K562 (cell line): ENCODE measurements around the gene SLC4A2. TPM values are rescaled to one million over a fixed set of nuclear protein-coding genes. Genes with fewer than 3 reads are reported as not detected.

Experiments used
- polyA plus RNA-seq, 8 experiments: library from polyadenylated mRNA; depleted of rRNA in 4 of 8; stranded (reverse) in 5 of 8; unstranded in 3 of 8; fragments of >200 nt; fragmentation: Nextera tagmentation in 2 of 8; fragmentation: Illumina TruSeq in 1 of 8; extraction: Ambion mirVana in 2 of 8; extraction: Trizol in 1 of 8; gene quantifications; 2 replicates each; pipeline versions ENCODE4 v1.2.1 to v1.2.3, GENCODE V29; 2011 to 2014; ENCODE audit warnings: inconsistent platforms in 1 of 8, missing spikeins in 1 of 8
- total RNA-seq, 7 experiments: library from RNA; depleted of rRNA in 6 of 7; stranded (reverse); fragments of >200 nt in 6 of 7; fragmentation: Illumina TruSeq in 2 of 7; extraction: Trizol in 2 of 7; gene quantifications; 2 replicates each; pipeline versions ENCODE4 v1.2.1 to v1.2.3, GENCODE V29; 2011 to 2021; ENCODE audit warnings: low replicate concordance in 1 of 7
- TF ChIP-seq, protein P1 (sequence below): fragments of 450-650 bp; formaldehyde crosslinking; IDR thresholded peaks from 2 replicates; pipeline ENCODE4 v1.4.0; 2020; ENCODE audit warnings: mild to moderate bottlenecking, moderate library complexity
- TF ChIP-seq, protein P2 (sequence below): fragments of 250-450 bp; sonication (Bioruptor Pico); IDR thresholded peaks from 2 replicates; pipeline ENCODE4 v1.4.0; 2020

Gene SLC4A2
- total and polyA plus RNA-seq, 9 of the 15 experiments (the other 6 are each of a cell fraction or from before 2014, with no cell fraction given) = 11.4 to 375 (median 130) TPM

DNA sequence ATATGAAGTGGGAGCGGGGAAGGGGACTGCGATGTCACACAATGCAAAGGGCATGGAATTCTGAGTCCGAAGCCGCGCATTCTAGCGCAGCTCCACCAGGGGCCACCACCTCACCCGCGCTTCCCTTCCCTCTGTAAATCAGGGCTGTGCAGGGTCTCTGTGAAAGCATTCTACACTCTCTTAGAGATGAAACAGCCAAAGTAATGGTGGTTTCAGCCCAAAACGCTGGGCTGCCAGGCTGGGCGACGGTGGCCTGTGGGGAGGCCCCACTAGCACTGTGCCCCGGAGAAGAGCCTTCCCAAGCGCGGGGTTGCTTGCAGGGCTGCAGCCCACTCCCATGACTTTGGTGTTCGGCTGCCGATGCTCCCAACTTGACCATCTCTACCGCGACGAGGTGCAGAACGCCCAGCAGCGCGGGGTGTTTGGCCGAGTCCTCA lies 46.5 kb upstream of the SLC4A2 start (continued):
- TF ChIP-seq, protein P1, sequence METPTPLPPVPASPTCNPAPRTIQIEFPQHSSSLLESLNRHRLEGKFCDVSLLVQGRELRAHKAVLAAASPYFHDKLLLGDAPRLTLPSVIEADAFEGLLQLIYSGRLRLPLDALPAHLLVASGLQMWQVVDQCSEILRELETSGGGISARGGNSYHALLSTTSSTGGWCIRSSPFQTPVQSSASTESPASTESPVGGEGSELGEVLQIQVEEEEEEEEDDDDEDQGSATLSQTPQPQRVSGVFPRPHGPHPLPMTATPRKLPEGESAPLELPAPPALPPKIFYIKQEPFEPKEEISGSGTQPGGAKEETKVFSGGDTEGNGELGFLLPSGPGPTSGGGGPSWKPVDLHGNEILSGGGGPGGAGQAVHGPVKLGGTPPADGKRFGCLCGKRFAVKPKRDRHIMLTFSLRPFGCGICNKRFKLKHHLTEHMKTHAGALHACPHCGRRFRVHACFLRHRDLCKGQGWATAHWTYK (CRISPR knock-in tag) = no peak
- TF ChIP-seq, protein P2, sequence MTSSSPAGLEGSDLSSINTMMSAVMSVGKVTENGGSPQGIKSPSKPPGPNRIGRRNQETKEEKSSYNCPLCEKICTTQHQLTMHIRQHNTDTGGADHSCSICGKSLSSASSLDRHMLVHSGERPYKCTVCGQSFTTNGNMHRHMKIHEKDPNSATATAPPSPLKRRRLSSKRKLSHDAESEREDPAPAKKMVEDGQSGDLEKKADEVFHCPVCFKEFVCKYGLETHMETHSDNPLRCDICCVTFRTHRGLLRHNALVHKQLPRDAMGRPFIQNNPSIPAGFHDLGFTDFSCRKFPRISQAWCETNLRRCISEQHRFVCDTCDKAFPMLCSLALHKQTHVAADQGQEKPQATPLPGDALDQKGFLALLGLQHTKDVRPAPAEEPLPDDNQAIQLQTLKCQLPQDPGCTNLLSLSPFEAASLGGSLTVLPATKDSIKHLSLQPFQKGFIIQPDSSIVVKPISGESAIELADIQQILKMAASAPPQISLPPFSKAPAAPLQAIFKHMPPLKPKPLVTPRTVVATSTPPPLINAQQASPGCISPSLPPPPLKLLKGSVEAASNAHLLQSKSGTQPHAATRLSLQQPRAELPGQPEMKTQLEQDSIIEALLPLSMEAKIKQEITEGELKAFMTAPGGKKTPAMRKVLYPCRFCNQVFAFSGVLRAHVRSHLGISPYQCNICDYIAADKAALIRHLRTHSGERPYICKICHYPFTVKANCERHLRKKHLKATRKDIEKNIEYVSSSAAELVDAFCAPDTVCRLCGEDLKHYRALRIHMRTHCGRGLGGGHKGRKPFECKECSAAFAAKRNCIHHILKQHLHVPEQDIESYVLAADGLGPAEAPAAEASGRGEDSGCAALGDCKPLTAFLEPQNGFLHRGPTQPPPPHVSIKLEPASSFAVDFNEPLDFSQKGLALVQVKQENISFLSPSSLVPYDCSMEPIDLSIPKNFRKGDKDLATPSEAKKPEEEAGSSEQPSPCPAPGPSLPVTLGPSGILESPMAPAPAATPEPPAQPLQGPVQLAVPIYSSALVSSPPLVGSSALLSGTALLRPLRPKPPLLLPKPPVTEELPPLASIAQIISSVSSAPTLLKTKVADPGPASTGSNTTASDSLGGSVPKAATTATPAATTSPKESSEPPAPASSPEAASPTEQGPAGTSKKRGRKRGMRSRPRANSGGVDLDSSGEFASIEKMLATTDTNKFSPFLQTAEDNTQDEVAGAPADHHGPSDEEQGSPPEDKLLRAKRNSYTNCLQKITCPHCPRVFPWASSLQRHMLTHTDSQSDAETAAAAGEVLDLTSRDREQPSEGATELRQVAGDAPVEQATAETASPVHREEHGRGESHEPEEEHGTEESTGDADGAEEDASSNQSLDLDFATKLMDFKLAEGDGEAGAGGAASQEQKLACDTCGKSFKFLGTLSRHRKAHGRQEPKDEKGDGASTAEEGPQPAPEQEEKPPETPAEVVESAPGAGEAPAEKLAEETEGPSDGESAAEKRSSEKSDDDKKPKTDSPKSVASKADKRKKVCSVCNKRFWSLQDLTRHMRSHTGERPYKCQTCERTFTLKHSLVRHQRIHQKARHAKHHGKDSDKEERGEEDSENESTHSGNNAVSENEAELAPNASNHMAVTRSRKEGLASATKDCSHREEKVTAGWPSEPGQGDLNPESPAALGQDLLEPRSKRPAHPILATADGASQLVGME (CRISPR knock-in tag) = 0 out of 2 replicates have a peak, but pooled peaks have one; percentile 33
